Glomerular visceral epithelial cell (primary cell): ENCODE data around the gene ZNF544.
"Not testable (repeated sequence)": the region's sequence is repeated elsewhere in the genome, so short reads cannot be mapped to it uniquely, and the experiment has no call there.

Source experiments
- DNase-seq: peaks from one replicate; pipeline ENCODE4 v3.0.0-alpha.2; 2016; ENCODE audit errors: extremely low spot score

The ZNF544 gene

DNA sequence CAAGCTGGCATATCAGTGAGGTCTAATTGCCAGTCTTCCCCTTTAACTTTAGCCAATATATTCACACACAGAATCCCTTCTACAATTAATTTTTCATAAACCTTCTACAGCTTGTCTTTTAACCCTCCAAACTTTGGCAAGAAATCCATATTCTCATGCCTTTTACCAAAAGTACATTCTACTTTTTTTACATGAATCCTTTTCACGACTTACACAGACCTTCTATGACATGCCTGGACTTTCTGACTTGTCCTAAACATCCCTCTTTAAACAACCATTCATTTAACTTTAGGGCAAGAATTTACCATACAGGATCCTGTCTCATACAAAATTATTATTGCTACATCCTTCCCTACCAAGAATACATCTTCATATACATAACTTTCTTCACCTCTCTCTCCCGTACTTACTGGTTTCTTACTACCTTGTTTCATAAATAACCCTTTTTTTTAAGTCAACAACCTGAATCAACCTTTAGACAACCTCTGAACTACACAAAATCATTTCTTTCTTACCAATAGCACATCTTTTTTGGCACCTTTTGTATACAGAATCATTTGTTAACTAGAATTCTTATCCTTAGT lies 23.5 kb downstream of the ZNF544 start:
- DNase-seq = no peak

DNA sequence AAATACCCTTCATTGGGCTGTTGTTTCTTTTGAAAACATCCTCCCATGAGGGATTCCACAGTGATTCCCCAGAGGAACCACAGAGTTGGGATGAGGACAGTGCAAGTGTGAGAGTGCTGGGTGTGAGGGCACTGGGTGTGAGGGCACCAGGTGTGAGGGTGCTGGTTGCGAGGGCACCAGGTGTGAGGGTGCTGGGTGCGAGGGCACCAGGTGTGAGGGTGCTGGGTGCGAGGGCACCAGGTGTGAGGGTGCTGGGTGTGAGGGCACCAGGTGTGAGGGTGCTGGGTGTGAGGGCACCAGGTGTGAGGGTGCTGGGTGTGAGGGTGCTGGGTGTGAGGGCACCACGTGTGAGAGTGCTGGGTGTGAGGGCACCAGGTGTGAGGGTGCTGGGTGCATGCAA lies 29.5 kb downstream of the ZNF544 start:
- not testable (repeated sequence) for DNase-seq

DNA sequence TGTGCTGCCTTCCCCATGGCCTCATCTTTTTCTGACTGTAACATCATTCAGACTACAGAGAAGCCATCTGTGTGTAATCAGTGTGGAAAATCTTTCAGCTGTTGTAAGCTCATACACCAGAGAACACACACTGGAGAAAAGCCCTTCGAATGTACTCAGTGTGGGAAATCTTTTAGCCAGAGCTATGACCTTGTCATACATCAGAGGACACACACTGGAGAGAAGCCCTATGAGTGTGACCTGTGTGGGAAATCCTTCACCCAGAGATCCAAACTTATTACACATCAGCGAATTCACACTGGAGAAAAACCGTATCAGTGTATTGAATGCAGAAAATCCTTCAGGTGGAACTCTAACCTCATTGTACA lies 32.9 kb downstream of the ZNF544 start:
- DNase-seq = no peak

DNA sequence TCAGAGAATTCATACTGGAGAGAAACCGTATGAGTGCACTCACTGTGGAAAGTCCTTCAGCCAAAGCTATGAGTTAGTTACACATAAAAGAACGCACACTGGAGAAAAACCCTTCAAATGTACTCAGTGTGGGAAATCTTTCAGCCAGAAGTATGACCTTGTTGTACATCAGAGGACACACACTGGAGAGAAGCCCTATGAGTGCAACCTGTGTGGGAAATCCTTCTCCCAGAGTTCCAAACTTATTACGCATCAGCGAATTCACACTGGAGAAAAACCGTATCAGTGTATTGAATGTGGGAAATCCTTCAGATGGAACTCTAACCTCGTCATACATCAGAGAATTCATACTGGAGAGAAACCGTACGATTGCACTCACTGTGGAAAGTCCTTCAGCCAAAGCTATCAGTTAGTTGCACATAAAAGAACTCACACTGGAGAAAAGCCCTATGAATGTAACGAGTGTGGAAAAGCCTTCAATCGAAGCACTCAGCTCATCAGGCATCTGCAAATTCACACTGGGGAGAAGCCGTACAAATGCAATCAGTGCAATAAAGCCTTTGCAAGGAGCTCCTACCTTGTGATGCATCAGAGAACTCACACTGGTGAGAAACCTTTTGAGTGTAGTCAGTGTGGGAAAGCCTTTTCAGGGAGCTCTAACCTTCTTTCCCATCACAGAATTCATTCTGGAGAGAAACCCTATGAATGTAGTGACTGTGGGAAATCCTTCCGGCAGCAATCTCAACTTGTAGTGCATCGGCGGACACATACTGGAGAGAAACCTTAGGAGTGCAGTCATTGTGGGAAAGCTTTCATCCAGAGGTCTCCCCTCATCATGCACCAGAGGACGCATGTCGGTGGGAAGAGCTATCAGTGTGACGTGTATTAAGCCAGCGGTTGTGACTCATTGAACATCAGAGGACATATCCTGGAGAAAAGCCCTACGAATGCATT lies 33.5 kb downstream of the ZNF544 start:
- DNase-seq = no peak

DNA sequence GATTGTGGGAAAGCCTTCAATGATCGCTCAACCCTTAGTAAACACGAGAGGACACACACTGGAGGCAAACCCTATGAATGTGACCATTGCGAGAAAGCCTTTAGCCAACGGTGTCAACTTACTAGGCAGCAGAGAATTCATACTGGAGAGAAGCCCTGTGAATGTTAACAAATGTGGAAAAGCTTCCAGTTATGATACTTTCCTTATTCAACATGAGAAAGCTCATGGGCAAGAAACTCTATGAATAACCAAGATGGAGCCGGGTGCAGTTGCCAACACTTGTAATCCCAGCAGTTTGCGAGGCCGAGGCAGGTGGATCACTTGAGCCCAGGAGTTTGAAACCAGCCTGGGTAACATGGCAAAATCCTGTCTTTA lies 34.2 kb downstream of the ZNF544 start:
- DNase-seq = no peak

DNA sequence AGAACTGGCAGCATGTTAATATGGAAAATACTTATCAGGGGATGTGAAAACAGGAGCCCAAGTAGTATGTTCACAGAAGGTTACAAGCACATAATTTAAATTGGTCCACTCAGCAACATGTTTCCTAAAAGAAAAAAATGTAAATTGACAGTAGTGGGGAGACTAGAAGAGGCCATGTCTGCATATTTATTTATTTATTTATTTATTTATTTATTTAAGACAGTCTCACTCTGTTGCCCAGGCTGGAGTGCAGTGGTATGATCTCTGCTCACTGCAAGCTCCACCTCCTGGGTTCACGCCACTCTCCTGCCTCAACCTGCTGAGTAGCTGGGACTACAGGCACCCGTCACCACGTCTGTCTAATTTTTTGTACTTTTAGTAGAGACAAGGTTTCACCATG lies 36.4 kb downstream of the ZNF544 start:
- DNase-seq = no peak

DNA sequence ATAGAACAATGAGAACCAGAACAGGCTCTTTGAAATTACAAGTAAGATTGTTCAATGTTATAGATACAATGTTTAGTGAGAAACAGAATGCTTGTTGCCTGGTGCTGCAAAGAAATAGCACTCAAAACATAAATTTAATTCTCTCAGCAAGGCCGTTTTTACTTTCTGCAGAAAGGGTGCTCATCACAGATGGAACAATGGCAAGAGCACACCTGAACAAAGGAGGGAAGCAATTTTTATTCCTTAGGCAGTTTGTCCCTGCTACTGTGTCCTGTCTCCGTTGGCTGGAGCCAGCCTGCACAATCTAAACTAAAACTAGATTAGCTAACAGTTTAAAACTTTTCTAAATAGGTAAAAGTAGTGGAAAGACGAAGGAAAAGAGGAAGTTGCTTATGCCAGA lies 39.6 kb downstream of the ZNF544 start:
- no peak for DNase-seq

DNA sequence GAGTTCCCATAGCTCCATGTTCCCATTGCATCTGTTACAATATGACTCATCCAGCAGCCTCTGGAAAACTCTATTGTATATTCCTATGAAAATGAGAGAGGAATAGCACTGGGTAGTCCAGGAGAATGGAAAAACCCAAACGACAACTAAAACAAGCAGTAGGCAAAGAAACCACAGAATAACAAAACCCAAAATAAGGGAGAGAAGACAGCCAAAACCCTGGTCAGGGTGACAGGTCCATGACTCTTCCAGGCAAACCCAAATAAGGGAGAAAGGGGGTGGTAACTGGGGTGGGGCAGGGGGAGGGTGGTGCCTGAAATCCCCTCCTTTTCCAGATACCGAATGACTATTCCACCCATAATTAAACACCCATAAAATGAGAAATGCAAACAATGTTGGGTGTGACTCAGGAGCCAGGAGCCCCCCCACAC lies 46.1 kb downstream of the ZNF544 start:
- DNase-seq = no peak

DNA sequence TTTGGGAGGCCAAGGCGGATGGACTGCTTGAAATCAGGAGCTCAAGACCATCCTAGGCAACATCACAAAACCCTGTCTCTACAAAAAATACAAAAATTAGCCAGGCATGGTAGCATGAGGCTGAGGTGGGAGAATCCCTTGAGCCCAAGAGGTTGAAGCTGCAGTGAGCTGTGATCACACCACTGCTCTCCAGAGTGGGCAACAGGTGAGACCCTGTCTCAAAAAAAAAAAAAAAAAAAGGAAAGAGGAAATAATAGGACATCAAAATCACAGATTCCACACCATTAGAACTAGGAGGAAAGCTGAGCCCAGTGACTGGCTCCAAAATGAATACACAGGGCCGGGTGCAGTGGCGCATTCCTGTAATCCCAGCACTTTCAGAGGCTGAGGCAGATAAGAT lies 46.9 kb downstream of the ZNF544 start:
- DNase-seq = no peak

DNA sequence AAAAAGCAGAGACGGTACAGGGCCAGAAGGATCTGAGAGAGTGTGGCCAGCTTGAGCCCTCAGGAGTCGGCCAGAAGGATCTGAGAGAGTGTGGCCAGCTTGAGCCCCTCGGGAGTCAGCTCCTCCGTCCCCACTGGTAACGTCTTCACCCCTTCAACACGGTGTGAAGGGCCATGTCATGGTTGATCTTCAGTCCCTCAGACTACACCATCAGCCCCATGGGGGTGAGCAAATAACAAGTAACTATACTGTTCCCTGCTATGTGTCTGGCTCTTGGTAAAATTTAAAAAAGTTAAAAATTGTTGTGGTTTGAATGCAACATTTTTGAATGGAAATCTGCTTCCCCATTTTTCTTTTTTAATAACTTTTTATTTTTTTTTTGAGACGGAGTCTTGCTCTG lies 48.5 kb downstream of the ZNF544 start:
- no peak for DNase-seq

DNA sequence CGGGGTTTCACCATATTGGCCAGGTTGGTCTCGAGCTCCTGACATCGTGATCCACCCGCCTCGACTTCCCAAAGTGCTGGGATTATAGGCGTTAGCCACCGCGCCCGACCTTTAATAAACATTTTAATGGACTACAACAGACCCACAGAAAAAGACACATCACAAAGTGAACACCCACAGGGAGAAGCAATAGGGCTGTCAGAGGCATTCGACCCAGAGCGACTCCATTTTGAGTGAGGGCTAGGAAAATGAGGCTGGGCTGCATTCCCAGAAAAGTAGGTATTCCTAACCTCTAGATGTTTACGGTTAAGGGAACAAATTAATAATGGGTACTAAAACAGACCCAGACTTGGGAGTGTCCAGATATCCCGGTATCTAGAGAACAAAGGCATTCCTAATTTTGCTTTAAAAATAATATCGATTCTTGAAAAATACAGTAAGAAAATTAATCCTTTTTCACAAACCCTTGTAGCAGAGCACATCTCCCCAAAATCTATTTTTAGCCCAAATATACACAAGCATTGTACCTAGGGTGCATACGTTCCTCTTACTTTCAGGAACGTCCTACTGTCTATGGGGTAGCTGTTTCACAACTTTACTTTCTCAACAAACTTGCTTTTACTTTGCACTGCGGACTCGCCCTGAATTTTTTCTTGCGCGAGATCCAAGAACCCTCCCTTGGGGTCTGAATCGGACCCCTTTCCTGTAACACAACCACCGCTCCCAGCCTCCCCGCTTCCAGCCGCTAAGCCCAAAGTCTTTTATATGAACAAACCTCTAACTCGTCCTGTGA lies 49.2 kb downstream of the ZNF544 start:
- DNase-seq = no peak

DNA sequence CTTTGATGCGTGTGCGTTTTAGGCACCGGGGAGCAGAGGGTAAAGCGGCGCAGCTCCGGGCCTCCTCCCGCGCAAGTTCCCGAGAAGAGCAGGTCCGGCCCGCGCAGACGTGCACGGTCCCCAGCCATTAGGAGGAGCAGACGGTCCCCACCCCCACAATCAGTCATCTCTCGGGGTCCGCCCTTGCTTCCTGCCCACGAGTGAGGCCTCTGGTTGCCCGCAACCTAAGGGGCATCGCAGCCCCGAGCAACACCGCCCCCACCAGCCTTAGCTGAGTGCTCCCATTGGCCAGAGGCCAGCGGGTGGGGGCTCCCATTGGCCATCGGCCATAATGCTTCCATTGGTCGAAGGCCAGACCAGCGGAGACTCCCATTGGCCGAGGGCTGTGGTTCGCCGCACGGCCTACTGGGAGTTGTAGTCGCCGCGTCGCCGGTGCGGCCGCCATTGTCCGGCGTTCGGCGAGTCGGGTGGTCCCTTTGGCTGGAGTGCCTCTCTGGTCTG lies 49.9 kb downstream of the ZNF544 start, which contains the start of gene ZNF8:
ZNF8 (plus strand) TSS at position 415 of the 501 bp plus-strand sequence. CDS start 127 bp downstream, outside the sequence.
- peak; percentile 99 for DNase-seq

DNA sequence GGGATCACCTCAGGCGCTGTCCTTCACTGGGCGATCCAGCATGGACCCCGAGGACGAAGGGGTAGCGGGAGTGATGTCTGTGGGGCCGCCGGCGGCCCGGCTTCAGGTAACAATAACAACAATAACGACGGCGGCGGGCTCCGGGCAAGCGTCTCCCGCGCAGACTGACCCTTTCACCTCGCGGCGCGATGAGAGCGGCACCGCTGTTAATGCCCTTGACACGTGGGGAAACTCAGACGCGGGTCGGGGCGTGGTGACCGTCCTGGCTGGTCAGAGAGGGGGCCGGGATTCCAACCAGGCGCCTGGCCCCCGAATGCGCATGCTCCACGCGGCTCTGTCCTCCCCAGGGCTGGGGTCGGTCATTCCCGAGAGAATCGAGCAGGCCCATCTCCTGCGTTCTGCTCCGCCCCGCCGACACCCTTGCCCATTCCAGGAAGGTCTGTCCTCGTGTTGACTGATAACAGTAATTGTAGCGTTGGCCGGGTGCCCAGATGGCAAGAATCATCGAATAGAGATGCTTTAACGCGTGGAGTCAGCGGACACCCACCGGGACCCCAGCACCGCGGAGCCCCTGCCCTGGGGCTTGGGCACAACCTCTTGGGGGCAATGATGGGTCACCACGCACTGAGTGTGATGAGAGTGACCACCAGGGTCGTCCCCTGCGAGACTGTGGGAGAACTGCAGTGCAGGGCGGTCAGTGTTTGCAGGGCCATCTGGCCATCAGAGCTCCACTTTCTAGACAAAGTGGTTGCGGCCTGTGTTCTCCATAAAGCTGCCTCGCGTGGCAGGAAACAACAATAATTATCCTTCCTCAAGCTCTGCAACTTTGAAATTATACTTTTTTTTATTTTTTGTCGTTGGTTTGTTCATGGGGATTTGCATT lies 50.6 kb downstream of the ZNF544 start:
- DNase-seq = peak; percentile 59

DNA sequence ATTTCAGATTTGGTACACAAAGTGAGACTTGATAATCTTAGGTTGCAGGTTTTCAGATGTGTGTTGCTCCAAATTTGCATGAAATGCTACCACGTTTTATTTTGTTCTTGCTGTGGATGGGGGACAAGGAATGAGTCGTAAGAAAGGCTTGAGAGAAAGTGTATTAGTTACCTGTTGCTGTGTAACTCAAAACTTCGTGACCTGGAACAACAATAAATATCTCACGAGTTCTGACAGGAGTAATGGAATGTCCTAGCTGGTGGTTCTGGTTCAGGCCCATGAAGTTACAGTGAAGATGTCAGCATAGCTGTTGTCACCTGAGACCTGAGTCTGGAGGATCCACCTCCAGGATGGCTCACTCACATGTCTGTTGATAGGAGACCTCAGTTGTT lies 51.2 kb downstream of the ZNF544 start:
- DNase-seq = no peak

DNA sequence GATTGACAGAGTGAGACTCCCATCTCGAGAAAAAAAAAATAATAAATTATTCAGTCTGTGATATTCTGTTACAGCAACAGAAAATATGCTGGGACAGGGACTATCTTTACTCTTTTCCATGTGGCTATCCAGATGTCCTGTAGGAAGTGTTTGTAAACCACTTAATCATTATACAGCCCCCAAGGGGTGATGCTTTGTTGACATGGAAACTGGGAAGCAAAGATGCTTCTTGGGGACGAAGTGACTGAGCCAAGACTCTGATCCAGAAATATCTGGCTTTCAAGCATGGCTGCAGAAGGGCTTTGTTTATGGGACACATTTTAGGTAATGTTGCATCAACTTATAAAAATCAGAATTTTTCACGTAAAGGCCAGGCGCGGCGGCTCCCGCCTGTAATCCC lies 55.5 kb downstream of the ZNF544 start:
- DNase-seq = no peak

DNA sequence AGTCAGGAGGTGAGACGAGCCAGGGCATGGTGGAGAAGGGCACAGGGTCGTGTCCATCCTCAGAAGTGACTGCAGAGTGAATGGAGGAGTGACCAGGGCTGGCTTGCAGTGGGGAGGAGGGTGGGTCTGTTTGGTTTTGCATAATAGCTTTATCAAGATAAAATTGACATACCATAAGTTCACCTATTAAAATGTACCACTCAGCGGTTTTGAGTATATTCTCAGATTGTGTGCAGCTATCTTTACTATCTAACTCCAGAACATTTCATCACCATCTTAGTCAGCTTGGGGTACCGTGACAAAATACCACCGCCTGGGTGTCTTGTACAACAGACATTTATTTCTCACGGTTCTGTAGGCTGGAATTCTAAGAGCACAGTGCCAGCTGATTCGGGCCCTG lies 63.2 kb downstream of the ZNF544 start:
- DNase-seq = no peak

DNA sequence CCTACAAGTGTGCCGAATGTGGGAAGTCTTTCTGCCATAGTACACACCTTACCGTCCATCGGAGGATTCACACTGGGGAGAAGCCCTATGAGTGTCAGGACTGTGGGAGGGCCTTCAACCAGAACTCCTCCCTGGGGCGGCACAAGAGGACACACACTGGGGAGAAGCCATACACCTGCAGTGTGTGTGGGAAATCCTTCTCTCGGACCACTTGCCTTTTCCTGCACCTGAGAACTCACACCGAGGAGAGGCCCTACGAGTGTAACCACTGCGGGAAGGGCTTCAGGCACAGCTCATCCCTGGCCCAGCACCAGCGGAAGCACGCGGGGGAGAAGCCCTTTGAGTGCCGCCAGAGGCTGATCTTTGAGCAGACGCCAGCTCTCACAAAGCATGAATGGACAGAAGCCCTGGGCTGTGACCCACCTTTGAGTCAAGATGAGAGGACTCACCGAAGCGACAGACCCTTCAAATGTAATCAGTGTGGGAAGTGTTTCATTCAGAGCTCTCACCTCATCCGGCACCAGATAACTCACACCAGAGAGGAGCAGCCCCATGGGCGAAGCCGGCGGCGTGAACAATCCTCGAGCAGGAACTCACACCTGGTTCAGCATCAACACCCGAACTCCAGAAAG lies 66.1 kb downstream of the ZNF544 start:
- no peak for DNase-seq

DNA sequence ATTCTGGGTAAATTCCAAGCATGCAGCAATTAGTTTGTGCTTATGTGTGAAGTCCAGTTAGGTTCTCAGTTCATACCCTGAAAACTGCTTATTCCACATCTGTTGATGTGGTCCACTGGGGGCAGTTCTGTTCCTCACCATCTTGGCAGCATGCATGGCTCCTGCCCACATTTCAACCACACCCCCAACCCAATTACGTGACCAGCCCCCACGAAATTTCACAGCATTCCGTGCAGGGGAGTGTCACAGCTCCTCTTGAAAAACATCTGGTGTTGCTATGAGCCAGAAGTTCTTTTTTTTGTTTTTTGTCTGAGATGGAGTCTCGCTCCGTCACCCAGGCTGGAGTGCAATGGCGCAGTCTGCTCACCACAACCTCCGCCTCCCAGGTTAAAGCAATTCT lies 67.4 kb downstream of the ZNF544 start:
- no peak for DNase-seq

DNA sequence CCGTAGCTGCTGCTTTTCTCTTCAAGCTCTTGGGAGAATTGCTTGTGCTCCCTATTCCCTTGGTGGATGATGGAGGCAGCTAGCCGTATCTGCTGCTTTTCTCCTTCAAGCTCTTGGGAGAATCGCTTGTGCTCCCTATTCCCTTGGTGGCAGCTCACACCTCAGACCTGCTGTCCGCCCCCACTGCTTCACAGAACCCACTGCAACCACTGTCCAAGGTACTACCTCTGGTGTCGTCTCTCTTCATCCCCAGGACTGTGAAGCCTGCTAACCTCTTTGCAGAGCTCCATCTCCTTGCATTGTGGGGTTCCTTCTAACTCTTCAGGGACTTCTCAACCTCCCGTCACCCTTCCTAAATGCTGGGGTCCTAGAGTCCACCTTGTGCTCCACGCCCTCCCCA lies 71.9 kb downstream of the ZNF544 start:
- DNase-seq = no peak

DNA sequence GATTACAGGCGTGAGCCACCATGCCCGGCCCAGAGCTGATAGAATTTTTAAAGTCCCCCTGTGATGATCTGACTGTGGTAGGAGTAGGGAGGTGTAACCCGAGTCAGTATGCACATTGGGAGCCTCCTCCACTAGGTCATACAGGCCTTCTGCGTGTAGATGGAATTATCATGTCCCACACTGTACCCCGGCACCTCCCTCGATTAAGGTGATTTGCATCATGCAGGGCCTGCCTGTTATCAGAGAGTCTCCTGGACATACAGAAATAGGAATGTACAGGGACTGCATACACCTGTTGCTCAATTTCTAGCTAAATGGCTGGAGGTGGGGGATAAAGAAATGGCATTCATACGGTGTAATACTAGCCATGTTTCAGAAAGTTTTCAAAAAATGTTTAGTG lies 75.5 kb downstream of the ZNF544 start:
- DNase-seq = no peak

DNA sequence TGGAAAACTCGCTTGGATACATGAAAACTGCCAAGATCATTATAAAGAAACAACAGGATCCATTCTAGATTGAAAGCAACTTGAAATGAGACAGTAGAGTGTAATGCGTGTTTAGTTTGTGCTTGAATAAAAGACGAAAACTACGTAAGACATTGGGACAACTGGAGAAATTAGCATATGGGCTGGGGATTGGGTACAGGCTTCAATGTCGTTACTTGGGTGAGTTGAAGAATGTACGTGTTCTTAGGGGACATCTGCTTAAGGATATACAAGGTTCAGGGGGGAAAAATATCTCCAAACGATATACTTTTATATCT lies 76.0 kb downstream of the ZNF544 start:
- no peak for DNase-seq
